Left ventricle myocardium inferior (tissue), 1 donor: ENCODE data around the gene TFDP2. TPM values are rescaled to one million over a fixed set of nuclear protein-coding genes. Genes with fewer than 3 reads are reported as not detected.
"Not testable (repeated sequence)": the region's sequence is repeated elsewhere in the genome, so short reads cannot be mapped to it uniquely, and the experiment has no call there.

ENCODE experiments used
- DNase-seq: peaks from one replicate; pipeline ENCODE4 v3.0.0-alpha.2; 2020
- H3K27ac ChIP-seq: fragments of 200-600 bp; replicated peaks from 2 replicates; pipeline ENCODE4 v1.8.0; 2021
- H3K27me3 ChIP-seq: fragments of 200-600 bp; 2 replicates; pipeline ENCODE4 v1.8.0; 2021; ENCODE audit warnings: low read depth
- H3K36me3 ChIP-seq: fragments of 200-600 bp; 2 replicates; pipeline ENCODE4 v1.8.0; 2021
- H3K4me1 ChIP-seq: fragments of 200-600 bp; 2 replicates; pipeline ENCODE4 v1.8.0; 2021
- H3K4me3 ChIP-seq: fragments of 200-600 bp; 2 replicates; pipeline ENCODE4 v1.8.0; 2021; ENCODE audit warnings: mild to moderate bottlenecking, moderate library complexity
- H3K9me3 ChIP-seq: fragments of 200-600 bp; replicated peaks from 2 replicates; pipeline ENCODE4 v1.8.0; 2021
- intact Hi-C: fragments of 100-400 bp; cut with micrococcal nuclease; formaldehyde crosslinking; loops from one replicate; pipeline ENCODE4 v1.11.0; 2022
- total RNA-seq: library from RNA; stranded (reverse); fragmentation: NEBNext Ultra II Directional; extraction: Animal tissue kit (Norgen Biotek cat#: 25700); gene quantifications from one replicate; pipeline ENCODE4 v1.2.1, GENCODE V29; 2021
- TF ChIP-seq, protein P1 (sequence below): fragments of 200-600 bp; IDR thresholded peaks from 2 replicates; pipeline ENCODE4 v1.8.0; 2021; ENCODE audit warnings: antibody characterized with exemption, mild to moderate bottlenecking, borderline replicate concordance
- donor health status: DM: no; HTN: yes; CAD: no; lungs with severe emphysema.

TFDP2 gene
- total RNA-seq, 1 donor from 2014 or later = 67.1 TPM

DNA sequence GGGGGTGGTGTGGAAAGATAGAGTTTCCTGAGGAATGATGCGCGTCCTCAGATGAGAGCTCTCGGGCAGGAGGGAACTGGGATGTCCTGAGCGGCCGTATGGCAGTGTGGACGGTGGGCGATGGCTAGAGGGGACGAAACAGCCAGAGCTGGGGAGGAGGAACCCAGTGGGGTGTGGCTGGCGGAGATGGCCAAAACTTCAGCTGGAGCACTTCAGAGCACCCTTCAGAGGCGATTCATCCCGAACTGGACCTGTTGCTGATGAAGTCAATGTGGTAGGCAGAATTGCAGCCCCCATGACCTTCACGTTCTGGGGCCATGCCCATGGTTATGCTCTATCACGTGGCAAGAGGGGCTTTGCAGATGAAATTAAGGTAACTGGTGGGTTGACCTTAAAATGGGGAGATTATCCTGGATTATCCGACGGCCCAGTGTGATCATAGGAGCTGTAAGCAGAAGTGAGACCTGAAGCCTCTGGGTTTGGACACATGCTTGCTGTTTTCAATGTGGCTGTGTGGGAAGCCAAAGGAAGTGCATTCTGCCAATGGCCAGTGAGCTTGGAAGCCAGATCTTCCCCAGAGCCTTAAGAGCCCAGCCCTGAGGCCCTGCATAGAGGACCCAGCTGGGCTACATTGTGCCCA lies 220.6 kb downstream of the TFDP2 start:
- intact Hi-C loops = no loop called here
- H3K27ac ChIP-seq = no peak overlapping the region
- H3K27me3 ChIP-seq = no peaks in the 10 kb centered on the region
- H3K9me3 ChIP-seq = no peaks in the 10 kb centered on the region
- DNase-seq = no peak
- H3K4me3 ChIP-seq = no peak overlapping the region
- no peaks in the 10 kb centered on the region for H3K4me1 ChIP-seq
- peaks cover 19% of the 10 kb centered on the region for H3K36me3 ChIP-seq
- TF ChIP-seq, protein P1, sequence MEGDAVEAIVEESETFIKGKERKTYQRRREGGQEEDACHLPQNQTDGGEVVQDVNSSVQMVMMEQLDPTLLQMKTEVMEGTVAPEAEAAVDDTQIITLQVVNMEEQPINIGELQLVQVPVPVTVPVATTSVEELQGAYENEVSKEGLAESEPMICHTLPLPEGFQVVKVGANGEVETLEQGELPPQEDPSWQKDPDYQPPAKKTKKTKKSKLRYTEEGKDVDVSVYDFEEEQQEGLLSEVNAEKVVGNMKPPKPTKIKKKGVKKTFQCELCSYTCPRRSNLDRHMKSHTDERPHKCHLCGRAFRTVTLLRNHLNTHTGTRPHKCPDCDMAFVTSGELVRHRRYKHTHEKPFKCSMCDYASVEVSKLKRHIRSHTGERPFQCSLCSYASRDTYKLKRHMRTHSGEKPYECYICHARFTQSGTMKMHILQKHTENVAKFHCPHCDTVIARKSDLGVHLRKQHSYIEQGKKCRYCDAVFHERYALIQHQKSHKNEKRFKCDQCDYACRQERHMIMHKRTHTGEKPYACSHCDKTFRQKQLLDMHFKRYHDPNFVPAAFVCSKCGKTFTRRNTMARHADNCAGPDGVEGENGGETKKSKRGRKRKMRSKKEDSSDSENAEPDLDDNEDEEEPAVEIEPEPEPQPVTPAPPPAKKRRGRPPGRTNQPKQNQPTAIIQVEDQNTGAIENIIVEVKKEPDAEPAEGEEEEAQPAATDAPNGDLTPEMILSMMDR = no peak

DNA sequence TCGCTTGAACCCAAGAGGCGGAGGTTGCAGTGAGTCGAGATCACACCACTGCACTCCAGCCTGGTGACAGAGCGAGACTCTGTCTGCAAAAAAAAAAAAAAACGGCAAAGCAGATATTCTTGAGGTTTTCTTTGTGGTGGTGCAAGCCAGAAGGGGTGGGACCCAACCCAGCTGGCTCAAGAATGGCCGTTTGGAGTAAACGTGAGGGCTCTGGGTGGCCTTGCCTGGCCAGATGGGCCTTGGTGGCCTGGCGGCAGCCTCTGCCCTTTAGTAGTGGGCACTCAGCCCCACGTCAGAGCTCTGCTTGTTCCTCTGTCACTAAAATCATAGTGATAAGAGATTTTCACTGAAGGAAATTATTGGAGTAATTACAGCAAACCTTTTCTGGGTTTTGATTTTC lies 222.4 kb downstream of the TFDP2 start:
- TF ChIP-seq, protein P1 = no peak
- H3K4me1 ChIP-seq = no peaks in the 10 kb centered on the region
- no peaks in the 10 kb centered on the region for H3K9me3 ChIP-seq
- no peak overlapping the region for H3K27ac ChIP-seq
- H3K36me3 ChIP-seq = peaks cover 34% of the 10 kb centered on the region
- DNase-seq = no peak
- intact Hi-C loops = no loop called here
- no peaks in the 10 kb centered on the region for H3K27me3 ChIP-seq
- H3K4me3 ChIP-seq = no peak overlapping the region

- H3K4me1 ChIP-seq, H3K4me3 ChIP-seq, H3K27ac ChIP-seq, intact Hi-C loops, H3K27me3 ChIP-seq, DNase-seq, H3K9me3 ChIP-seq: not testable (repeated sequence)
- peaks cover 34% of the 10 kb centered on the region for H3K36me3 ChIP-seq
Observed at GRCh38 chr3:141925677-141926076, 223.7 kb downstream of the TFDP2 start.

GRCh38 chr3:141921316-141921715 lies 228.0 kb downstream of the TFDP2 start:
- intact Hi-C loops = no loop called here
- Histone ChIP-seq H3K9me3 (no peaks in the 10 kb centered on the region), H3K27ac (no peak overlapping the region), H3K27me3 (no peaks in the 10 kb centered on the region), H3K36me3 (peaks cover 44% of the 10 kb centered on the region), H3K4me3 (no peak overlapping the region), H3K4me1 (no peaks in the 10 kb centered on the region)
- DNase-seq = no peak
- TF ChIP-seq, protein P1 = no peak

- no peak for DNase-seq
- Histone ChIP-seq H3K9me3 (no peaks in the 10 kb centered on the region), H3K27me3 (no peaks in the 10 kb centered on the region), H3K4me3 (no peak overlapping the region), H3K36me3 (peaks cover 47% of the 10 kb centered on the region), H3K27ac (no peak overlapping the region), H3K4me1 (no peaks in the 10 kb centered on the region)
- intact Hi-C loops = no loop called here
- TF ChIP-seq, protein P1 = no peak
Observed at GRCh38 chr3:141920701-141921100, 228.6 kb downstream of the TFDP2 start.

DNA sequence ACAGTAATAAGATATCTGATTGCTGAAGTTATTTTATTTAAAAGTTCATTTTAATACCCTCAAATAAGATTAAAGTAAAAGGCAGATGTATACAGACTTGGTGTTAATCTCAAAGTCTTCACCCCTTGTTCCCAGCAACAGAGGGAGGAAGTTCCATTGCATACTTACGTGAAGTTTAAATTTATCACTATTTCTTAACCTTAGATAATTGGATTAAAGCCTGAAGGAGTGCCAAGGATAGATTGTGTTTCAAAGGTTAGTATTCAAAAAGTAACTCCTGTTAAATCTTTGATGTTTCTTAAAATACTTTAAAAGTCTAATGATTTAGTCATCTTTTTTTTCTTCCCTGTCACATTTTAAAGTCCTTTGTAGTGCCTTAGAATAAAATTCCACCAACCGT lies 233.6 kb downstream of the TFDP2 start:
- TF ChIP-seq, protein P1 = no peak
- Histone ChIP-seq H3K9me3 (no peaks in the 10 kb centered on the region), H3K27me3 (no peaks in the 10 kb centered on the region), H3K27ac (no peak overlapping the region), H3K4me3 (no peak overlapping the region), H3K36me3 (peaks cover 55% of the 10 kb centered on the region), H3K4me1 (no peaks in the 10 kb centered on the region)
- DNase-seq = no peak
- intact Hi-C loops = loop anchor here (10.0 kb wide), 1 partner anchor 331 kb away; no protein-coding TSS in a partner anchor
